RWPE2 (cell line): ENCODE results near the gene OLAH.

Source experiments
- ATAC-seq: fragments of 200-7000 bp; cut with Tn5 transposase; 3 replicates; pipeline ENCODE4 v1.9.1; 2021; ENCODE audit warnings: low read depth
- DNase-seq: peaks from one replicate; pipeline ENCODE4 v3.0.0-alpha.2; 2020; ENCODE audit warnings: low spot score
- H3K27ac ChIP-seq: fragments of 450-650 bp; 2 replicates; pipeline ENCODE4 v1.5.1; 2017; ENCODE audit warnings: mild to moderate bottlenecking; ENCODE audit not compliant: poor library complexity, severe bottlenecking
- H3K27me3 ChIP-seq: fragments of 250-450 bp; sonication (Bioruptor Pico); 2 replicates; pipeline ENCODE4 v1.5.1; 2021; ENCODE audit warnings: mild to moderate bottlenecking, moderate library complexity; ENCODE audit not compliant: insufficient read depth, poor library complexity, severe bottlenecking
- H3K36me3 ChIP-seq: fragments of 250-450 bp; sonication (Bioruptor Pico); 2 replicates; pipeline ENCODE4 v1.5.1; 2020; ENCODE audit warnings: low read depth, mild to moderate bottlenecking, moderate library complexity
- H3K4me1 ChIP-seq: fragments of 250-450 bp; sonication (Bioruptor Pico); 2 replicates; pipeline ENCODE4 v1.5.1; 2021; ENCODE audit warnings: mild to moderate bottlenecking, moderate library complexity; ENCODE audit not compliant: insufficient read depth, poor library complexity, severe bottlenecking
- H3K4me3 ChIP-seq: fragments of 250-450 bp; sonication (Bioruptor Pico); 2 replicates; pipeline ENCODE4 v1.5.1; 2021; ENCODE audit warnings: mild to moderate bottlenecking, moderate library complexity; ENCODE audit not compliant: severe bottlenecking
- H3K9me3 ChIP-seq: fragments of 250-450 bp; sonication (Bioruptor Pico); 2 replicates; pipeline ENCODE4 v1.5.1; 2021; ENCODE audit warnings: mild to moderate bottlenecking, moderate library complexity; ENCODE audit not compliant: severe bottlenecking
- CTCF ChIP-seq: fragments of 450-650 bp; IDR thresholded peaks from one replicate; pipeline ENCODE4 v1.5.1; 2017; ENCODE audit warnings: mild to moderate bottlenecking, moderate library complexity; ENCODE audit not compliant: poor library complexity, severe bottlenecking

OLAH gene

GRCh38 chr10:15088428-15089261, 44.9 kb downstream of the OLAH start, which contains the start of gene ACBD7:
ACBD7 (minus strand) TSS chr10:15088776; CDS start chr10:15088728, 48 bp downstream.
- no peak within 1 kb of the TSS for H3K27ac ChIP-seq
- H3K27me3 ChIP-seq, result no peaks in the 10 kb centered on the region
- H3K36me3 ChIP-seq, result no peaks in the 10 kb centered on the region
- peak; percentile 74 for DNase-seq
- H3K4me1 ChIP-seq, result peaks cover 8% of the 10 kb centered on the region
- no peak for TF ChIP-seq CTCF
- H3K4me3 ChIP-seq, result peak within 1 kb of the TSS; percentile 58
- H3K9me3 ChIP-seq, result no peaks in the 10 kb centered on the region
- peak; percentile 84 for ATAC-seq

- Histone ChIP-seq H3K27ac (no peak overlapping the region), H3K4me3 (no peak overlapping the region), H3K9me3 (no peaks in the 10 kb centered on the region), H3K4me1 (peaks cover 3% of the 10 kb centered on the region), H3K27me3 (no peaks in the 10 kb centered on the region), H3K36me3 (no peaks in the 10 kb centered on the region)
- ATAC-seq, result no peak
- no peak for TF ChIP-seq CTCF
- DNase-seq, result no peak
These were observed 47.7 kb downstream of the OLAH start for GRCh38 chr10:15091418-15091817.

- Histone ChIP-seq H3K36me3 (no peaks in the 10 kb centered on the region), H3K4me1 (peaks cover 3% of the 10 kb centered on the region), H3K4me3 (no peak overlapping the region), H3K9me3 (no peaks in the 10 kb centered on the region), H3K27me3 (no peaks in the 10 kb centered on the region), H3K27ac (no peak overlapping the region)
- no peak for TF ChIP-seq CTCF
- DNase-seq (no peak), ATAC-seq (no peak)
These were observed 49.2 kb downstream of the OLAH start for GRCh38 chr10:15092855-15093408.

- ATAC-seq, result peak; percentile 29; the same call in 2 of the 3 replicates
These were observed 52.9 kb downstream of the OLAH start for GRCh38 chr10:15096661-15097010.

More at GRCh38 chr10:15096661-15097010, 52.9 kb downstream of the OLAH start:
- Histone ChIP-seq H3K36me3 (peaks cover 22% of the 10 kb centered on the region), H3K27ac (peak overlapping the region; percentile 91), H3K9me3 (no peaks in the 10 kb centered on the region), H3K4me3 (peak overlapping the region; percentile 65), H3K4me1 (peaks cover 8% of the 10 kb centered on the region), H3K27me3 (no peaks in the 10 kb centered on the region)
- DNase-seq, result no peak
- no peak for TF ChIP-seq CTCF
